ENCODE measurements around the gene CACNB2.

- TF ChIP-seq CTCF (conservative IDR thresholded peaks at IDR 0.05) (no peak), EZH2 (IDR thresholded peaks at IDR 0.05; ENCODE audit: low read depth) (no peak)
These were observed 70.5 kb downstream of the CACNB2 start for GRCh38 chr10:18210711-18211110.
